ENCODE data around the gene BCDIN3D. TPM values are rescaled to one million over a fixed set of nuclear protein-coding genes. Genes with fewer than 3 reads are reported as not detected.

BCDIN3D gene
- total RNA-seq, 1 experiment from 2014 or later: 4.0 TPM

DNA sequence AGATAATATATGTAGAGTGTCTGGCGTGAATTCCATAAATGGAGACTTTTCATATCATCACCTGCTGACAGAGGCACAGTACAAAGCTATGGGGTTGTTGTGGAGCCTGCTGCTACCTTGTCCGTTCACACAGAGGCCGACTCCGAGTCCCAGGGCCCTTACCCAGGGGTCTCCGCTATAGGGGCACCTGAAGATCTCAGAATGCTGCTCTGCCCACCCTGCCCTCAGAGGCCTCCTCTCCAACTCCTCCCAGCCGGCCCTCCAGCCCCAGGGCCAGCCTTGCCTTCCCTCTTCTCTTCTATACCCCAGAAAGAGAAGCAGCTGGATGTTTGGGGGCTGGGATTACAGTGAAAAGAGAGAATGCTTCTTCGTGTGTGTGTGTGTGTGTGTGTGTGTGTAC, 36.0 kb downstream of the BCDIN3D start:
- CTCF ChIA-PET: no interaction called here
- Mint-ChIP-seq H3K4me3 (ENCODE audit: low read depth, unreplicated experiment) (no peak overlapping the region), H3K27ac (ENCODE audit: unreplicated experiment) (no peak overlapping the region), H3K4me1 (ENCODE audit: low read depth, unreplicated experiment) (no peaks in the 10 kb centered on the region), H3K27me3 (ENCODE audit: unreplicated experiment) (no peaks in the 10 kb centered on the region), H3K9me3 (ENCODE audit: low read depth, unreplicated experiment) (no peaks in the 10 kb centered on the region), H3K36me3 (ENCODE audit: insufficient read depth, unreplicated experiment) (no peaks in the 10 kb centered on the region)
- BruUV-seq (replicated peaks): no TSS peak
- TF ChIP-seq, protein P1, sequence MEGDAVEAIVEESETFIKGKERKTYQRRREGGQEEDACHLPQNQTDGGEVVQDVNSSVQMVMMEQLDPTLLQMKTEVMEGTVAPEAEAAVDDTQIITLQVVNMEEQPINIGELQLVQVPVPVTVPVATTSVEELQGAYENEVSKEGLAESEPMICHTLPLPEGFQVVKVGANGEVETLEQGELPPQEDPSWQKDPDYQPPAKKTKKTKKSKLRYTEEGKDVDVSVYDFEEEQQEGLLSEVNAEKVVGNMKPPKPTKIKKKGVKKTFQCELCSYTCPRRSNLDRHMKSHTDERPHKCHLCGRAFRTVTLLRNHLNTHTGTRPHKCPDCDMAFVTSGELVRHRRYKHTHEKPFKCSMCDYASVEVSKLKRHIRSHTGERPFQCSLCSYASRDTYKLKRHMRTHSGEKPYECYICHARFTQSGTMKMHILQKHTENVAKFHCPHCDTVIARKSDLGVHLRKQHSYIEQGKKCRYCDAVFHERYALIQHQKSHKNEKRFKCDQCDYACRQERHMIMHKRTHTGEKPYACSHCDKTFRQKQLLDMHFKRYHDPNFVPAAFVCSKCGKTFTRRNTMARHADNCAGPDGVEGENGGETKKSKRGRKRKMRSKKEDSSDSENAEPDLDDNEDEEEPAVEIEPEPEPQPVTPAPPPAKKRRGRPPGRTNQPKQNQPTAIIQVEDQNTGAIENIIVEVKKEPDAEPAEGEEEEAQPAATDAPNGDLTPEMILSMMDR (IDR thresholded peaks at IDR 0.05; ENCODE audit: unreplicated experiment): no peak
- no peak for DNase-seq
- intact Hi-C loops (cut with micrococcal nuclease; ENCODE audit: unreplicated experiment): no loop called here

- Mint-ChIP-seq H3K4me1 (ENCODE audit: low read depth, unreplicated experiment) (no peaks in the 10 kb centered on the region), H3K27me3 (ENCODE audit: unreplicated experiment) (no peaks in the 10 kb centered on the region), H3K4me3 (ENCODE audit: low read depth, unreplicated experiment) (no peak overlapping the region), H3K36me3 (ENCODE audit: insufficient read depth, unreplicated experiment) (no peaks in the 10 kb centered on the region), H3K9me3 (ENCODE audit: low read depth, unreplicated experiment) (no peaks in the 10 kb centered on the region), H3K27ac (ENCODE audit: unreplicated experiment) (no peak overlapping the region)
- CTCF ChIA-PET: no interaction called here
- TF ChIP-seq, protein P1 (IDR thresholded peaks at IDR 0.05; ENCODE audit: unreplicated experiment): no peak
- DNase-seq: no peak
- intact Hi-C loops (cut with micrococcal nuclease; ENCODE audit: unreplicated experiment): no loop called here
- BruUV-seq (replicated peaks): no TSS peak
These were observed 36.5 kb downstream of the BCDIN3D start for GRCh38 chr12:49806321-49806813.

DNA sequence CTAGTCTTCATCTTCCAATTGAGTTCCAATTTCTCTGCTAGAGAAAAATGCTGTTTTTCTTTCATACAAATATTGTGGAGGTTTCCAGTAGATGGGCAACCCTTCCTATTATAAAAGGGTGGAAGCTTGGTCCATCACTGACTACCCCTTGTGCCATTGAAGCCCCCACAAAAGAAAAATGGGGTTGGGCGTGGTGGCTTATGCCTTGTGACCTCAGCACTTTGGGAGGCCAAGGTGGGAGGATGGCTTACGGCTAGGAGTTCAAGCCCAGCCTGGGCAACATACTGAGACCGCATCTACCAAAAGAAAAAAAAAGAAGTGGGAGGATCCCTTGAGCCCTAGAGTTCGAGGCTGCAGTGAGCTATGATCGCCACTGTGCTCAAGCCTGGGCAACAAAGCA, 37.5 kb downstream of the BCDIN3D start:
- intact Hi-C loops (cut with micrococcal nuclease; ENCODE audit: unreplicated experiment): no loop called here
- H3K4me1 Mint-ChIP-seq (ENCODE audit: low read depth, unreplicated experiment): no peaks in the 10 kb centered on the region
- H3K9me3 Mint-ChIP-seq (ENCODE audit: low read depth, unreplicated experiment): no peaks in the 10 kb centered on the region
- H3K27ac Mint-ChIP-seq (ENCODE audit: unreplicated experiment): no peak overlapping the region
- H3K36me3 Mint-ChIP-seq (ENCODE audit: insufficient read depth, unreplicated experiment): peaks cover 1% of the 10 kb centered on the region
- CTCF ChIA-PET: no interaction called here
- TF ChIP-seq, protein P1 (IDR thresholded peaks at IDR 0.05; ENCODE audit: unreplicated experiment): no peak
- BruUV-seq (replicated peaks): no TSS peak
- no peaks in the 10 kb centered on the region for H3K27me3 Mint-ChIP-seq (ENCODE audit: unreplicated experiment)
- no peak overlapping the region for H3K4me3 Mint-ChIP-seq (ENCODE audit: low read depth, unreplicated experiment)
- no peak for DNase-seq

GRCh38 chr12:49804821-49805220, 38.1 kb downstream of the BCDIN3D start:
- DNase-seq: no peak
- Mint-ChIP-seq H3K4me3 (ENCODE audit: low read depth, unreplicated experiment) (no peak overlapping the region), H3K27ac (ENCODE audit: unreplicated experiment) (no peak overlapping the region), H3K4me1 (ENCODE audit: low read depth, unreplicated experiment) (no peaks in the 10 kb centered on the region), H3K9me3 (ENCODE audit: low read depth, unreplicated experiment) (no peaks in the 10 kb centered on the region), H3K27me3 (ENCODE audit: unreplicated experiment) (no peaks in the 10 kb centered on the region), H3K36me3 (ENCODE audit: insufficient read depth, unreplicated experiment) (peaks cover 7% of the 10 kb centered on the region)
- CTCF ChIA-PET: no interaction called here
- TF ChIP-seq, protein P1 (IDR thresholded peaks at IDR 0.05; ENCODE audit: unreplicated experiment): no peak
- intact Hi-C loops (cut with micrococcal nuclease; ENCODE audit: unreplicated experiment): no loop called here
- BruUV-seq (replicated peaks): no TSS peak
